Hepatocyte (in vitro differentiated cells): ENCODE results near the gene MICALL2.

Experiments used
- CTCF ChIP-seq: fragments of 200-600 bp; sonication (generic); IDR thresholded peaks from 2 replicates; pipeline ENCODE4 v1.5.1; 2016; ENCODE audit warnings: antibody characterized with exemption, mild to moderate bottlenecking; ENCODE audit not compliant: poor library complexity
- EZH2 ChIP-seq: fragments of 200-600 bp; sonication (generic); IDR thresholded peaks from 2 replicates; pipeline ENCODE4 v1.6.1; 2016; ENCODE audit warnings: antibody characterized with exemption, mild to moderate bottlenecking, borderline replicate concordance
- EZH2phosphoT487 ChIP-seq: fragments of 200-600 bp; sonication (generic); IDR thresholded peaks from one replicate; pipeline ENCODE4 v1.6.1; 2018; ENCODE audit warnings: antibody characterized with exemption, mild to moderate bottlenecking, low read depth, moderate library complexity; ENCODE audit not compliant: unreplicated experiment, severe bottlenecking

- TF ChIP-seq CTCF (no peak), EZH2 (no peak), EZH2phosphoT487 (no peak)
These were observed 9.5 kb upstream of the MICALL2 start for GRCh38 chr7:1468643-1469298.
